Stimulated activated naive CD8-positive, alpha-beta T cell treated with anti-CD3 and anti-CD28 coated beads, Interleukin-15, amount 100 ng/mL, for 72 hours (primary cell): ENCODE results near the gene ANKRD11.
"Not testable (repeated sequence)": the region's sequence is repeated elsewhere in the genome, so short reads cannot be mapped to it uniquely, and the experiment has no call there.

ENCODE experiments used
- ATAC-seq: fragments of 150-1000 bp; cut with Tn5 transposase; 2 replicates; pipeline ENCODE4 v1.10.0; 2021; ENCODE audit warnings: mild to moderate bottlenecking, moderate library complexity
- DNase-seq, 2 donors: peaks; one replicate each; pipeline ENCODE4 v3.0.0; 2021 to 2022
- H3K27ac Mint-ChIP-seq, 2 donors: one replicate each; pipeline ENCODE4 v1.8.0; 2022; ENCODE audit warnings: mild to moderate bottlenecking in 2 of 2, mixed read lengths in 2 of 2, moderate library complexity in 2 of 2
- H3K27me3 Mint-ChIP-seq: one replicate; pipeline ENCODE4 v1.8.0; 2022; ENCODE audit warnings: mixed read lengths
- H3K4me1 Mint-ChIP-seq: one replicate; pipeline ENCODE4 v1.8.0; 2022; ENCODE audit warnings: mild to moderate bottlenecking, mixed read lengths
- H3K4me3 Mint-ChIP-seq, 2 donors: one replicate each; pipeline ENCODE4 v1.8.0; 2022; ENCODE audit warnings: mild to moderate bottlenecking in 2 of 2, mixed read lengths in 2 of 2, moderate library complexity in 1 of 2
- H3K9me3 Mint-ChIP-seq, 2 donors: one replicate each; pipeline ENCODE4 v1.8.0; 2022; ENCODE audit warnings: mixed read lengths in 2 of 2

The ANKRD11 gene

DNA sequence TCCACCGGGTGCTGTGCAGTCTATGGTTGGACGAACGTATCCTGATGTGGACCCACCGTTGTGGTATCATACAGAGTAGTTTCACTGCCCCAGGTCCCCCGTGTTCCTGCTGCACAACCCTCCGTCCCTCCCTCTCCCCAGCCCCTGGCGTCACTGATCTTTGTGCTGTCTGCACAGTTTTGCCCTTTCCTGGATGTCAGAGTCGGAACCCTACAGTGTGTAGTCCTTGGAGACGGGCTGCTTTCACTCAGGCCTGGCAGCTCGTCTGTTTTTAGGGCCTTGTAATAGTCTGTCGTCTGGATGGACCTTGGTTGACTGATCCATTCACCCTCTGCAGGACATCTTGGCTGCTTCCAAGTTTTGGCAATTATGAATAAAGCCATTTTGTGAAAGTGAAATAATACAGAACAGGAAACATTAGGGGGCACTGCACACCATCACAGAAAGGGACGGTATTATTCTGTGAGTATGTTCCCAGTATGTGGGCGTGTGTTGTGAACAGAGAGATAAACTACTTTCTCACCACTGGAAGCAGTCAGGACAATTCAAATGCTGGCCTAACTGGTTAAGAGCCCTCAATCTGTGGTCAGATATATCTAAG, 156.9 kb downstream of the ANKRD11 start:
- H3K27ac Mint-ChIP-seq, result peak overlapping the region in 1 of 2 donors; percentile 86
- H3K9me3 Mint-ChIP-seq, H3K27me3 Mint-ChIP-seq, DNase-seq: not testable (repeated sequence)
- peak overlapping the region; percentile 13 to 48 for H3K4me3 Mint-ChIP-seq
- H3K4me1 Mint-ChIP-seq, result peaks cover 95% of the 10 kb centered on the region
- peak; percentile 77 for ATAC-seq

DNA sequence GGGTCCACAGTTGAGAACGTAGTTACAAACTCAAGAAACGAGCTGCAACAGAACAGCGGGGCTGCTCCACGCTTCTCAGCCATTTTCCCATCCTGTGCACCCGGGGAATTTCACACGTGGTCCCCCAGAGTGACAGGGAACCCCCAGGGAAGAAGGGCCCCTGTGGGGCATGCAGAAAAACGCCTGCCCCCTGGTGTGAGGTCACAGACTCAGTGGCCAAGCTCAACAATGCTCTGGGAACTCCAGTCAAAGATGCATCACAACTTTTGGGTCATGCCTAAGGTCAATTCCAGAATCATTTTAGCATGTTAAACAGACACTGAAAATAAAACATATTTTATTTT, 157.5 kb downstream of the ANKRD11 start:
- Mint-ChIP-seq H3K9me3 (no peaks in the 10 kb centered on the region), H3K4me1 (peaks cover 95% of the 10 kb centered on the region), H3K27me3 (no peaks in the 10 kb centered on the region), H3K4me3 (peak overlapping the region; percentile 28 to 69), H3K27ac (no peak overlapping the region)
- DNase-seq (no peak), ATAC-seq (no peak)

DNA sequence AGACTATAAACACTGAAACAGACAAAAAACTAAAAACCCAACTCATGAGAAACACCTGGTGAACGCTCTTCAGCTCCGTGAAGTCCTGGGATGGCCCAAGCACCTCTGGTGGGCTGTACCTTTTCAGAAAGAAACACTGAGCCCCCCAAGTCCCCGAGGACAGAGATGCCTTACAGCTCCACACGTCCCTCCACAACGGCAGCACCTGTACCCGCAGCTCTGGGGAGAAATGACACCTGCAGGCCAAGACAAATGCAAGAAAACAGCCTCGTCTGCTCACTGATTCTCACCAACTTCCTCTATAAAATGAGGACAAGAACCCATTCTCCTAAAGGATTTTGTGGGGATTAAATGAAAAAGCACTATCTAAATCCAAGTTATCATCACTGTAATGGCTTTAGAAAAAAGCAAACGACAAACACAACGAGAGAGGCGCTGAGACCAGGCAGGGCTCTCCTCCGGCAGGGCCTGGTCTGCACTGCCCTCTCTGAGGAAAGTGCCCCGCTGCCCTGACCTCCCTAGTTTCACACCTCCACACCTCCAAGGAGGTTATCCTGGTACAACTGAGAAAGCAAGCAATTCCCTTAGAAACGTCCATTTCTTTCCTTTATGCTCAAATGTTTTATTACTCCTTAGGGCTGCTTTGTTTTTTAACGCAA, 158.0 kb downstream of the ANKRD11 start:
- H3K4me3 Mint-ChIP-seq, result peak overlapping the region; percentile 64 to 69

DNA sequence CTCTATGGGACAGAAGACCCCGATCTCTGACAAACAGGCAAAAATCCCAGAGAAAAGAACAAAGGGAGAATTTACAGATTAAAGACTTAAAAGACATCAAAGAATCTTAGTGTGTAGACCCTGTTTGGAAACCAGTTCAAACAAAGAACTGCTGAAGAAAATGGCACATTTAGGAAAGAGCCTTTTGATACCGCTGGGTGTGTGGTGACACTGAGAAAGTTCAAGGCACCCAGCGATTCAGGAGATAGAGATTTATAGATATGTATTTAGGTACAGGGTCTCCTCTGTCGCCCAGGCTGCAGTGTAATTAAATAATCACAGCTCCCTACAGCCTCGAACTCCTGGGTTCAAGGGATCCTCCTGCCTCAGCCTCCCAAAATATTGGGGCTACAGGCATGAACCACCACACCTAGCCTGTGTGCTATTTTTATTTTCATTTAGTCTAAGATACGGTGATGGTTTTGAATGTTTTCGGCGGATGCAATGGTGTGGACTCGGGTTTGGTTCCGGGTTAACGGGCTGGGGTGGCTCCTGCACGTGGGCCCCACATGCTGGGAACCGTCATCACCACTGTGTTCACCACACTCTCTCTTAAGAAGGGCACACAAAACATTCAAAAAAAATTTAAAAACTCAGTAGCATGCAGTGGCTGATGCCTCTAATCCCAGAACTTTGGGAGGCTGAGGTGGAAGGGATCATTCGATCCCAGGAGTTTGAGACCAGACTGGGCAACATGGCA, 158.8 kb downstream of the ANKRD11 start:
- H3K27ac Mint-ChIP-seq, result peak overlapping the region; percentile 13 to 43
- H3K4me3 Mint-ChIP-seq, result peak overlapping the region; percentile 64 to 69
- ATAC-seq (peak; percentile 68), DNase-seq (peak in 1 of 2 donors; percentile 50)
- no peaks in the 10 kb centered on the region for H3K27me3 Mint-ChIP-seq
- peaks cover 95% of the 10 kb centered on the region for H3K4me1 Mint-ChIP-seq
- H3K9me3 Mint-ChIP-seq, result no peaks in the 10 kb centered on the region

More for the DNA sequence above, 158.0 kb downstream of the ANKRD11 start:
- ATAC-seq, result no peak
- no peak for DNase-seq
- Mint-ChIP-seq H3K27ac (peak overlapping the region in 1 of 2 donors; percentile 81), H3K27me3 (no peaks in the 10 kb centered on the region), H3K9me3 (no peaks in the 10 kb centered on the region), H3K4me1 (peaks cover 95% of the 10 kb centered on the region)

DNA sequence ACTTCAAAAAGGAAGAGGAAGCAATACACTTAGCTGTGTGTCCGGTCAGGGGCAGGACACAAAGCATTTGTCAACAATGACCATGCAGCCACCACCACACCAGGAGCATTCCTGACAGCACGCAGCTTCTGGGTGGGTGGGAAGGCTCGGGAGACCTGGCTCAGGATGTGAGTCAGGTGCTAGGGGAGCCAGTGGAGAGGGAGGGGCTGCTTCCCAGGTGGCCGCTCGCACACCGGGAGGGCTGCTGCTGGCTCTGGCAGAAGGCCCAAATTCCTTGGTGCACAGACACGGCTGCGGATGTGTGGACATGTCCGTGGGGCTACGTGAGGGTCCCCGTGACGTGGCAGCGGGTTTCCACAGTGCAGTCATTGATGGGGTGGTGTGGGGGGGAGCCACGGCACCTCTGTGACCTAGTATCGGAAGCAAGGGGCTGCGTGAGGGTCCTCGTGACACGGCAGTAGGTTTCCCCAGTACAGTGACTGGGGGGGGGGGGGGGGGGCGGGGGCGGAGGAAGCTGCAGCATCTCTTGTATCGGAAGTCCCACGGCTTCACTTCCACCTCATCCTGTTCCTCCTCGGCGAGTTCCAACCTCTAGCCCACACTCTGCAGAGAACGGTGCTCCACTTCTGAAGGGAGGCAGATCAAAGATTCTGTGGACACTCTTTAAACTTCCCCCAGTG, 160.0 kb downstream of the ANKRD11 start:
- Mint-ChIP-seq H3K9me3 (no peaks in the 10 kb centered on the region), H3K4me3 (peak overlapping the region; percentile 53 to 71), H3K27me3 (no peaks in the 10 kb centered on the region), H3K27ac (peak overlapping the region in 1 of 2 donors; percentile 81), H3K4me1 (peaks cover 95% of the 10 kb centered on the region)
- ATAC-seq (peak; percentile 30), DNase-seq (no peak)

DNA sequence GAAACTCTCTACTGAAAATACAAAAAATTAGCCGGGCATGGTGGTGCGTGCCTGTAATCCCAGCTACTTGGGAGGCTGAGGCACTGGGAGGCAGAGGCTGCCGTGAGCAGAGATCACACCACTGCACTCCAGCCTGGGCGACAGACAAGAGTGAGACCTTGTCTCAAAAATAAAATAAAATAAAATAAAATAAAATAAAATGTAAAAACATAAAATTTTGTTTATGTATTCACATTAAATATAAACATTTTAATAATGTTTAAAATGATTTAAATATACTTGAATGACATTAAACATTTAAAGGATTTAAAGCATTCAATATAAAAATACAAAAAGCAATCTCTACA, 160.6 kb downstream of the ANKRD11 start:
- not testable (repeated sequence) for ATAC-seq, H3K27me3 Mint-ChIP-seq, DNase-seq, H3K9me3 Mint-ChIP-seq, H3K4me3 Mint-ChIP-seq, H3K27ac Mint-ChIP-seq
- H3K4me1 Mint-ChIP-seq, result peaks cover 95% of the 10 kb centered on the region

DNA sequence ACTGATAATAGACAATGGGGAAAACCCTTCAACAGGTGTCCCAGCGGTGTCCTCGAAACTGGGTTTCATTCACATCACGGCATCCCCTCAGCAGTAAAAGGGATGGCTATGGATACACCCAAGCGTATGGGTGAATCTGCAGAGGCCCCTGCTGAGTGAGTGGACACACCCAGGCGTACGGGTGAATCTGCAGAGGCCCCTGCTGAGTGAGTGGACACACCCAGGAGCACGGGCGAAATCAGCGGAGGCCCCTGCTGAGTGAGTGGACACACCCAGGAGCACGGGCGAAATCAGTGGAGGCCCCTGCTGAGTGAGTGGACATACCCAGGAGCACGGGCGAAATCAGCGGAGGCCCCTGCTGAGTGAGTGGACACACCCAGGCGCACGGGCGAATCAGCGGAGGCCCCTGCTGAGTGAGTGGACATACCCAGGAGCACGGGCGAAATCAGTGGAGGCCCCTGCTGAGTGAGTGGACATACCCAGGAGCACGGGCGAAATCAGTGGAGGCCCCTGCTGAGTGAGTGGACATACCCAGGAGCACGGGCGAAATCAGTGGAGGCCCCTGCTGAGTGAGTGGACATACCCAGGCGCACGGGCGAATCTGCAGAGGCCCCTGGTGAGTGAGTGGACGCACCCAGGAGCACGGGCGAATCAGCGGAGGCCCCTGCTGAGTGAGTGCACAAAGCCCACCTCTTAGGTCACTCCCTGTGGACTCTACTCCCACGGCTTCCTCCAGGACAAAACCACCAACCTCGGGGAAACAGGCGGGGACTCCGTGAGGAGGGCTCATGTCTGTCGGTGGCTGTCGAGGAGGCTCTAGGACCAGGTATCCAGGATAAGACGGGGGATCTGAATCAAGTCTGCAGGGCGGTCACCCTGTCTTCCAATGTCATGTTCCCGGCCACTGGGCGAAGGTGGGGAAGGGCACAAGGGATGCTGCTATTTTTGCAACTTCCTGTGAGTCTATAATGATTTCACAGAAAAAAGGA, 161.7 kb downstream of the ANKRD11 start:
- peak overlapping the region; percentile 72 to 92 for H3K27ac Mint-ChIP-seq
- H3K4me1 Mint-ChIP-seq, result peaks cover 95% of the 10 kb centered on the region
- H3K27me3 Mint-ChIP-seq, H3K9me3 Mint-ChIP-seq, DNase-seq, ATAC-seq: not testable (repeated sequence)
- peak overlapping the region in 1 of 2 donors; percentile 14 for H3K4me3 Mint-ChIP-seq

DNA sequence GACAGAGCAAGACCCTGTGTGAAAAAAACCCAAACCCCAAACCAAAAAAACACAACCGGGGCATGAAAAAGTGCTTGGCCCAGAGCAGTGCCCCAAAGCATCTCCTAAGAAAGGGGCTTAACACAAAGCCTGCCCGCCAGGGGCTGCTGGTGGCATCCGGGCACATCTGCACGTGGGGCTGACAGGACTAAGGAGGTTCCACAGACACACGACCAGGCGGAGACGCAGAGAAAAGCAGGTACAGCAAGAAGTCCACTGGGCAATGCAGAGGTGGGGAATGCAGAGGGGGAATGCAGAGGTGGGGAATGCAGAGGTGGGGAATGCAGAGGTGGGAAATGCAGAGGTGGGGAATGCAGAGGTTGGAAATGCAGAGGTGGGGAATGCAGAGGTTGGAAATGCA, 163.6 kb downstream of the ANKRD11 start:
- peak overlapping the region in 1 of 2 donors; percentile 76 for H3K27ac Mint-ChIP-seq

DNA sequence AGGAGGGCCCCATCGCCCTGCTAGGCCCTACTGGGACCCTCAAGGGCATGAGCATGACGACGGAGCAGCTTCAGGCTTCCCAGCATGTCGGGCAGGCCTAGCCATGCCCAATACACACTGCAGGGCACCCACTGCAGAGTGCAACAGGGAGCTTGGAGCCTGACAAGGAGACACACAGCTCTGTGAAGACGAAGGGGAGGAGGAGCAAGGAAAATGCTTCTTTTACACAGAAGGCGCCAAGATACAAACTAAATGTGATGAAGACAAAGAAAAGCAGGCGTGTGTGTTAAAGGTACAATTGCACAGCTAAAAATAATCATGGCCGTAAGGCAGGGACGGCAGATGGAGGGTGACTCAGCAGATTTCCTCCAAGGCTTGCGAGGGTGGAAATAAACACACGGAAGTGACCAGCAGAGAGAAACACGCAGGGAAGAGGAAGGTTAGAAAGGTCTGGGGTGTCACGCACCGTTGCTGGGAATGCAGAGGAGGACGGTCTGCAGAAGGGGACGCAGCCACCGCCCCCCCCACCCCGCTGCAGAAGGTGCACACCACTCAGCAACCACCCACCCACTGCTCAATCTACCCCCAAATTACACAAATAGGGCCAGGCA, 164.4 kb downstream of the ANKRD11 start:
- H3K9me3 Mint-ChIP-seq, result no peaks in the 10 kb centered on the region
- no peak for DNase-seq
- no peaks in the 10 kb centered on the region for H3K27me3 Mint-ChIP-seq
- peak overlapping the region; percentile 30 to 41 for H3K4me3 Mint-ChIP-seq
- no peak for ATAC-seq
- H3K4me1 Mint-ChIP-seq, result peaks cover 92% of the 10 kb centered on the region
- H3K27ac Mint-ChIP-seq, result peak overlapping the region in 1 of 2 donors; percentile 76

More for the DNA sequence above, 163.6 kb downstream of the ANKRD11 start:
- Mint-ChIP-seq H3K4me1 (peaks cover 95% of the 10 kb centered on the region), H3K27me3 (no peaks in the 10 kb centered on the region), H3K9me3 (no peaks in the 10 kb centered on the region), H3K4me3 (peak overlapping the region in 1 of 2 donors; percentile 41)
- ATAC-seq, result no peak
- no peak for DNase-seq

DNA sequence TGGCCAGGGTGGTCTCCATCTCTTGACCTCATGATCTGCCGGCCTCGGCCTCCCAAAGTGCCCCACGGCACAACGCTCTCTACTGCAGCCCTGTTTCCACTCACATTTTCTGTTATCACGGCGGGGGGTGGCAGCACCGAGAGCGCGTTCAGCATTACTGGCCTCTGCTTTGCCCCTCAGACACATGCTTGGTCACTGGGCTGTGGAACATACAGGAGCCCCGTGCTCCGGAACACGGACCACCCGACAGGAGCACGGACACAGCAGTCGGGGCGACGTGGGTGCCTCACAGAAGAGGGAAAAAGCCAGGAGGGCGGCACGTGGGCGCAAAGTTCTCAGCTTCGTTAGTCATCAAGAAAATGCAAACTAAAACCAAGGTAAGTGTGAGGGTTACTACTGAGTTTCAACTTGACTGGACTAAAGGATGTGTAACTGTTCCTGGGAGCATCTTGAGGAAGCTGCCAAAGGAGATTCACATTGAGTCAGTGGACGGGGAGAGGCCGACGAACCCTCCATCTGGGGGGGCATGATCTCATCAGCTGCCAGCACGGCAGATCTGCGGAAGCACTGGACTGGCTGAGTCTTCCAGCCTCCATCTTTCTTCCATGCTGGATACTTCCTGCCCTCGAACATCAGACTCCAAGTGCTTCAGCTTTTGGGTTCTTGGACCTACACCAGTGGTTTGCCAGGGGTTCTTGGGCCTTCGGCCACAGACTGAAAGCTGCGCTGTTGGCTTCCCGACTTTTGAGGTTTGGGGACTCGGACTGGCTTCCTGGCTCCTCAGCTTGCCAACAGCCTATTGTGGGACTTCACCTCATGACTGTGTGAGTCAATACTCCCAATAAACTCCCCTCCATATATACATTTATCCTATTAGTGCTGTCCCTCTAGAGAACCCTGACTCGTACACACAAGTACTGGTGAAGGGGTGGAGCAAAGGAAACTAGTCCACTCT, 166.0 kb downstream of the ANKRD11 start:
- peak; percentile 86 for ATAC-seq
- no peaks in the 10 kb centered on the region for H3K9me3 Mint-ChIP-seq
- peak overlapping the region; percentile 81 to 82 for H3K27ac Mint-ChIP-seq
- peaks cover 96% of the 10 kb centered on the region for H3K4me1 Mint-ChIP-seq
- H3K4me3 Mint-ChIP-seq, result peak overlapping the region; percentile 41 to 63
- no peaks in the 10 kb centered on the region for H3K27me3 Mint-ChIP-seq
- DNase-seq, result peak in 1 of 2 donors; percentile 56

DNA sequence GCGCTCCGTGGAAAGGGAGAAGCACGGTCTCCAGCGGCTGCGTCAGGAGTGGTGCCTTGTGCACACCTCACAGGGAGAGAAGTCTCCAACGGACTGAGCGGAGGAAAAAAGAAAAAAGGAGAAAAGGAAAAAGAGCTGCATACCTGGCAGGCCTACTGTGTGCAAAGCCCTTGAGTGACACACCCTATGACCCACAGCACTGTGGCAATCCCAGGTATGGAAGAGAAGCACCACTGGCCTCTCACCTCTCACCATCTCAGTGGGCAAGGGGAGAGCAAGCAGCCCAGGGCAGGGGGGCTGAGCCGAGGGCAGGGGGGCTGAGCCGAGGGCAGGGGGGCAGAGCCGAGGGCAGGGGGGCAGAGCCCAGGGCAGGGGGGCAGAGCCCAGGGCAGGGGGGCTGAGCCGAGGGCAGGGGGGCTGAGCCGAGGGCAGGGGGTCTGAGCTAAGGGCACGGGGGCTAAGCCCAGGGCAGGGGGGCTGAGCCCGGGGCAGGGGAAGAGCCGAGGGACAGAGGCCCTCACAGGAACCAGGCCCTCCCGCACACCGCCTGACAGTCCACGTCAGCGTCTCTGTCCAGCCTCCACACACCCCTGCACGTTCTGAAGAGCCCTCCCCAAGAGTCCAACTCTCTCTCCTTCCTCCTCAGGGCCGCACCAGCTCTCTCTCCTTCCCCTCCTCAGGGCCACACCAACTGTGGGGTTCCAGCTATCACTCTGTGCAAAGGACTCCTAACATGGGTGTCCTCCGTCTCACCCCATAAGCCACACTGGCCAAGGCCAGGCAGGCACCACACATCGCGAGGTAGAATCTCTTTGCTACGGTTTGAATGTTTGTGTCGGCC, 167.0 kb downstream of the ANKRD11 start:
- Mint-ChIP-seq H3K4me3 (peak overlapping the region; percentile 41 to 63), H3K27me3 (no peaks in the 10 kb centered on the region), H3K27ac (peak overlapping the region in 1 of 2 donors; percentile 81), H3K9me3 (no peaks in the 10 kb centered on the region), H3K4me1 (peaks cover 97% of the 10 kb centered on the region)
- no peak for ATAC-seq
- no peak for DNase-seq

DNA sequence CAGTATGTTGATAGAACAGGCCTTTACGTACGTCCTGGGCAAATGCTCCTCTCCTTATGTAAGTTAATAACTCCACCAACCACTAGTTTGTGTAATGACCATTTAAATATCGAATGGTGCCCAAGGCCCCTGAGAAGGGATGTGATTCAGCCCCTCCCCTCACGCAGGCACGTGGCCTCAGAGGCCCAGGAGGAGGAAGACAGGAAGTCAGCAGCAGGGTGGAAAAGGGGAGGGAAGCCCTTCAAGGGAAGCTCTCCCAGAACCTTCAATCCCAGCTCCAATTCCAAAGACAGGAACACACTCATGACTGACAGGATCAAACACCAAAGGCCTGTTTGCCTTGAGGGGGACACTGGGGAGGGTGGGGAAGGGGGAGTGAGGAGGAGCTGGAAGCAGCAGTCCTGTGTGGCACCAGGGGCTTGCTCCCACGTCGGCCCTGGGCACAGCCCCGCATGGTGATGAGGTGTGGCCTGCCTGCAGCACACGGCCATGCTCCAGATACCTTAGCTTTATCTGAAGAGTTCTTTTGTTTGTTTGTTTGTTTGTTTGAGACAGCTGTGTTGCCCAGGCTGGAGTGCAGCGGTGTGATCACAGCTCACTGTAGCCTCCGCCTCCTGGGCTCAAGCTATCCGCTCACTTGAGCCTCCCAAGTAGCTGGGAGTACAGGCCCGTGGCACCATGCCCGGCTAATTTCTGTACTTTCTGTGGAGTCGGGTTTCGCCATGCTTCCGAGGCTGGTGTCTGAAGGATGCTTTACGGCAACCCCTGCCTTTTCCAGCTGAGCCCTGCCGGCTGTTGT, 167.8 kb downstream of the ANKRD11 start:
- Mint-ChIP-seq H3K4me3 (peak overlapping the region; percentile 5 to 18), H3K4me1 (peaks cover 97% of the 10 kb centered on the region), H3K27me3 (no peaks in the 10 kb centered on the region), H3K27ac (no peak overlapping the region), H3K9me3 (no peaks in the 10 kb centered on the region)
- DNase-seq, result no peak
- ATAC-seq, result no peak
